Measurements from ENCODE around the gene DDRGK1. TPM values are rescaled to one million over a fixed set of nuclear protein-coding genes. Genes with fewer than 3 reads are reported as not detected.

The DDRGK1 gene
- total and polyA plus RNA-seq, 2 of the 4 experiments (the other 2 are of a cell fraction) = 12.2 to 29.6 TPM

DNA sequence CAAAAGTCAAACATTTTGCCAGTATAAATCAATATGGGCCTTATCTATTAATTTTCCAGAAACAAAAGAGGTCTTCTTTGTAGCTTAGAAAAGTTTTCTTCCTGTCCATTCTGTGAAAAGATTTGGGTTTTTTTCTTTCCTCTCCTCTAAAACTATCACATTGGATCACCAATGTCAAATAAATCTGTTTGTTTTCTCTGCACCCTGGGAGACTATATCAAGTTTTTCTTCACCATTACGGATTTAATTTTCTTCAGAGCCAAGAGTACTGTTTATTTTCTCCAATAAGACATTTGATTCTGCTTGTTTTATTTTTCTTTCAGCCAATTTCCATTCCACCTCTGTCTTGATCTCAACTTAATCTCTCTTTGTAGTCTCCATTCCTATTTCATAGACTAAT lies 29.2 kb downstream of the DDRGK1 start:
- TF ChIP-seq RFX5 (IDR thresholded peaks at IDR 0.05; ENCODE audit: low read depth, low read length) (no peak), MAZ (IDR thresholded peaks at IDR 0.05; ENCODE audit: borderline replicate concordance, low read depth, low read length) (no peak)
- TF ChIP-seq, protein P1, sequence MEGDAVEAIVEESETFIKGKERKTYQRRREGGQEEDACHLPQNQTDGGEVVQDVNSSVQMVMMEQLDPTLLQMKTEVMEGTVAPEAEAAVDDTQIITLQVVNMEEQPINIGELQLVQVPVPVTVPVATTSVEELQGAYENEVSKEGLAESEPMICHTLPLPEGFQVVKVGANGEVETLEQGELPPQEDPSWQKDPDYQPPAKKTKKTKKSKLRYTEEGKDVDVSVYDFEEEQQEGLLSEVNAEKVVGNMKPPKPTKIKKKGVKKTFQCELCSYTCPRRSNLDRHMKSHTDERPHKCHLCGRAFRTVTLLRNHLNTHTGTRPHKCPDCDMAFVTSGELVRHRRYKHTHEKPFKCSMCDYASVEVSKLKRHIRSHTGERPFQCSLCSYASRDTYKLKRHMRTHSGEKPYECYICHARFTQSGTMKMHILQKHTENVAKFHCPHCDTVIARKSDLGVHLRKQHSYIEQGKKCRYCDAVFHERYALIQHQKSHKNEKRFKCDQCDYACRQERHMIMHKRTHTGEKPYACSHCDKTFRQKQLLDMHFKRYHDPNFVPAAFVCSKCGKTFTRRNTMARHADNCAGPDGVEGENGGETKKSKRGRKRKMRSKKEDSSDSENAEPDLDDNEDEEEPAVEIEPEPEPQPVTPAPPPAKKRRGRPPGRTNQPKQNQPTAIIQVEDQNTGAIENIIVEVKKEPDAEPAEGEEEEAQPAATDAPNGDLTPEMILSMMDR (conservative IDR thresholded peaks at IDR 0.05; ENCODE audit: low read depth, low read length) = no peak
- no TSS peak for BruUV-seq (replicated peaks)
- Histone ChIP-seq H4K5ac (ENCODE audit: low read depth, low read length) (no peak overlapping the region), H3K14ac (replicated peaks; ENCODE audit: low read depth, low read length) (no peak overlapping the region), H2BK20ac (ENCODE audit: low read depth, low read length) (no peak overlapping the region), H3K9ac (ENCODE audit: low read depth, low read length) (peak overlapping the region; percentile 25; the same call in 1 of the 2 replicates), H3K27ac (ENCODE audit: insufficient read depth, low read length) (no peak overlapping the region), H3K4ac (ENCODE audit: low read depth, low read length) (no peak overlapping the region), H3K36me3 (ENCODE audit: control insufficient read depth, insufficient read depth, low read length) (no peaks in the 10 kb centered on the region), H3K56ac (ENCODE audit: extremely low read depth, insufficient read depth, low read length) (no peak overlapping the region), H3K4me2 (ENCODE audit: low read depth, low read length) (peak overlapping the region; percentile 89; the same call in 1 of the 2 replicates), H2AK5ac (ENCODE audit: low read depth, low read length) (no peak overlapping the region), H2BK5ac (ENCODE audit: low read depth, low read length, poor library complexity, severe bottlenecking) (no peak overlapping the region), H3K9me1 (ENCODE audit: insufficient read depth, low read length) (no peaks in the 10 kb centered on the region), H2BK15ac (ENCODE audit: low read depth, low read length) (no peak overlapping the region), H4K20me1 (ENCODE audit: insufficient read depth, low read length) (no peaks in the 10 kb centered on the region), H3K4me1 (ENCODE audit: control insufficient read depth, insufficient read depth, low read length) (no peaks in the 10 kb centered on the region; the same call in 1 of the 2 replicates), H2BK120ac (ENCODE audit: low read depth, low read length) (no peak overlapping the region), H3K4me3 (ENCODE audit: insufficient read depth, low read depth, low read length) (no peak overlapping the region), H2AK9ac (replicated peaks; ENCODE audit: low read depth, low read length, poor library complexity) (no peak overlapping the region), H3K79me1 (ENCODE audit: low read depth in 1 of 2, low read length in 2 of 2) (peaks cover 0 to 8% of the 10 kb centered on the region in 2 experiments; a peak in 2 of 4 replicates), H3K27me3 (ENCODE audit: control insufficient read depth, insufficient read depth, low read length) (peaks cover 17% of the 10 kb centered on the region), H3K23ac (ENCODE audit: low read depth, low read length) (no peak overlapping the region), H2AFZ (replicated peaks; ENCODE audit: low read length, poor library complexity) (no peak overlapping the region), H4K8ac (ENCODE audit: low read depth in 2 of 2, low read length in 2 of 2) (no peak overlapping the region), H3K18ac (ENCODE audit: low read depth, low read length) (no peak overlapping the region), H4K91ac (ENCODE audit: insufficient read depth, low read depth, low read length) (no peak overlapping the region), H3K9me3 (ENCODE audit: control insufficient read depth, insufficient read depth, low read length) (no peaks in the 10 kb centered on the region)
- dilution Hi-C loops (cut with HindIII; ENCODE audit: low sequenced_read_pairs, unreplicated experiment) (no loop called here), in situ Hi-C loops (cut with MboI; ENCODE audit: low sequenced_read_pairs) (no loop called here), intact Hi-C loops (cut with micrococcal nuclease) (no loop called here)
- ChIA-PET POLR2A (ENCODE audit: unreplicated experiment) (no interaction called here), CTCF (interaction anchor here (0.7 kb wide), 1 partner anchor 14 kb away, joined by 3 read pairs; no protein-coding TSS in a partner anchor)
- WGBS, 2 experiments (ENCODE audit: extremely low coverage in 2 of 2, insufficient read length in 1 of 2) = no CpG with 5 or more reads among the region's 1 CpG
- no peak for ATAC-seq (ENCODE audit: low read depth)
- no peak for DNase-seq

Data from IMR-90 (cell line).